AG04450 (cell line): ENCODE results near the gene SAMD11. TPM values are rescaled to one million over a fixed set of nuclear protein-coding genes. Genes with fewer than 3 reads are reported as not detected.
"Not testable (repeated sequence)": the region's sequence is repeated elsewhere in the genome, so short reads cannot be mapped to it uniquely, and the experiment has no call there.

Experiments used
- CTCF ChIA-PET: fragments of 300-600, 350-600 bp; formaldehyde crosslinking; extraction: SDS; loops from one replicate; lab custom pipeline; 2022; ENCODE audit warnings: antibody characterized with exemption, inconsistent platforms; lab: Charles Lee
- POLR2A ChIA-PET: fragments of 350-600 bp; formaldehyde crosslinking; extraction: SDS; loops from one replicate; lab custom pipeline; 2021; ENCODE audit warnings: antibody characterized with exemption, inconsistent platforms; lab: Yijun Ruan, JAX
- DNase-seq: peaks from one replicate; pipeline ENCODE4 v3.0.0-alpha.2; 2011; ENCODE audit warnings: low read depth, low spot score
- H3K27ac ChIP-seq: one replicate; pipeline ENCODE4 v1.5.1; 2012; ENCODE audit warnings: low read depth, low read length, control low read depth
- H3K27me3 ChIP-seq: one replicate; pipeline ENCODE4 v1.6.0; 2012; ENCODE audit warnings: low read length; ENCODE audit not compliant: control insufficient read depth, insufficient read depth
- H3K4me3 ChIP-seq: 2 replicates; pipeline ENCODE4 v1.5.1; 2011; ENCODE audit warnings: mild to moderate bottlenecking, low read depth, low read length, control low read depth
- H3K9me3 ChIP-seq: 2 replicates; pipeline ENCODE4 v1.5.1; 2012; ENCODE audit warnings: low read length; ENCODE audit not compliant: control insufficient read depth, insufficient read depth
- polyA minus RNA-seq: library from RNA; depleted of rRNA, polyadenylated mRNA; stranded (reverse); fragments of >200 nt; gene quantifications from 2 replicates; pipeline ENCODE4 v1.2.3, GENCODE V29; 2011; rRNA and poly(A)+ RNA removed
- polyA plus RNA-seq: library from polyadenylated mRNA; depleted of rRNA; stranded (reverse); fragments of >200 nt; gene quantifications from 2 replicates; pipeline ENCODE4 v1.2.3, GENCODE V29; 2011; rRNA removed
- TF ChIP-seq, protein P1 (sequence below): IDR thresholded peaks from 2 replicates; pipeline ENCODE4 v1.5.1; 2011; ENCODE audit warnings: low read depth, low read length, control low read depth, inconsistent platforms

SAMD11 gene, protein sequence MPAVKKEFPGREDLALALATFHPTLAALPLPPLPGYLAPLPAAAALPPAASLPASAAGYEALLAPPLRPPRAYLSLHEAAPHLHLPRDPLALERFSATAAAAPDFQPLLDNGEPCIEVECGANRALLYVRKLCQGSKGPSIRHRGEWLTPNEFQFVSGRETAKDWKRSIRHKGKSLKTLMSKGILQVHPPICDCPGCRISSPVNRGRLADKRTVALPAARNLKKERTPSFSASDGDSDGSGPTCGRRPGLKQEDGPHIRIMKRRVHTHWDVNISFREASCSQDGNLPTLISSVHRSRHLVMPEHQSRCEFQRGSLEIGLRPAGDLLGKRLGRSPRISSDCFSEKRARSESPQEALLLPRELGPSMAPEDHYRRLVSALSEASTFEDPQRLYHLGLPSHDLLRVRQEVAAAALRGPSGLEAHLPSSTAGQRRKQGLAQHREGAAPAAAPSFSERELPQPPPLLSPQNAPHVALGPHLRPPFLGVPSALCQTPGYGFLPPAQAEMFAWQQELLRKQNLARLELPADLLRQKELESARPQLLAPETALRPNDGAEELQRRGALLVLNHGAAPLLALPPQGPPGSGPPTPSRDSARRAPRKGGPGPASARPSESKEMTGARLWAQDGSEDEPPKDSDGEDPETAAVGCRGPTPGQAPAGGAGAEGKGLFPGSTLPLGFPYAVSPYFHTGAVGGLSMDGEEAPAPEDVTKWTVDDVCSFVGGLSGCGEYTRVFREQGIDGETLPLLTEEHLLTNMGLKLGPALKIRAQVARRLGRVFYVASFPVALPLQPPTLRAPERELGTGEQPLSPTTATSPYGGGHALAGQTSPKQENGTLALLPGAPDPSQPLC
- polyA plus RNA-seq (1.6 and 2.1 TPM in 2 replicates), polyA minus RNA-seq (1.3 and 1.5 TPM in 2 replicates)

DNA sequence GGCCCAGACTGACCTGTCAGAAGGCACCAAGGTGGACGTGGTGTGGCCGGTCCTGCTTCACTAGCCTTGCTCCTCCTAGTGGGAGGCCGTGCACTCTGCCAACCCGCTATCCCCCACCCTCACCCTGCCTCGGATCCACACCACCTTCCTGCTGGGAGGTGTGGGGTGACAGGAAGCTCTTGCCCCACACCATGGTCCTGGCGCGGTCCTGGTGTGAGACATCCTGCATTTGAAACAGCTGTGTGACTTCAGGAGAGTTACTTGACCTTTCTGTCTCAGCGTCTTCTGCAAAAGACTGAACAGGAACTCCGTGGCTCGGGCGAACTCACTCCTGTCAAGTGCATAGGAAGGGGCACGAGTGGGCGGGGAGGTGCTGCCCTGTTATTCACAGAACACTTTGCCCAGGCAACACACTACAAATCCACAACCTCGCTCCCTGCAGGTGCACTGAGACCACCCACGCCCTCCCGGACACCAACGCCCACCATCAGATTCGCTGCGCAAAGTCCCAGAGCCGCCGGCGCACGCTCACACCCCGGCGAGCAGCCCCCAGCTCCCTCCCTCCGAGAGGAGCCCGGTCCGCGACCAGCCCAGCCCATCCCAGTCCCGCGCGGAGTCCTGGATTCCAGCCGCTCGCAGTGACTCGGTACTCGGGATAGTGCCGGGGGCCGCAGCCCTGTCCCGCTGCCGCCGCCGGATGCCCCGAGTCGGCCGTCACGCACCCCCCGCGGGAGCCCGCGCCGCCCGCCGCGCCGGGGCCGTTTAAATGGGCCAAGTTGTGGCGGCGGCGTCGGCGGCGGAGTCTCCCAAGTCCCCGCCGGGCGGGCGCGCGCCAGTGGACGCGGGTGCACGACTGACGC, at the start of gene SAMD11:
SAMD11 (plus strand) TSS at position 793 of the 860 bp plus-strand sequence. CDS start 509 bp downstream, outside the sequence.
- Histone ChIP-seq H3K9me3 (no peaks in the 10 kb centered on the region; the same call in 1 of the 2 replicates), H3K27me3 (peaks cover 7% of the 10 kb centered on the region), H3K4me3 (peak within 1 kb of the TSS; percentile 50), H3K27ac (no peak within 1 kb of the TSS)
- TF ChIP-seq, protein P1, sequence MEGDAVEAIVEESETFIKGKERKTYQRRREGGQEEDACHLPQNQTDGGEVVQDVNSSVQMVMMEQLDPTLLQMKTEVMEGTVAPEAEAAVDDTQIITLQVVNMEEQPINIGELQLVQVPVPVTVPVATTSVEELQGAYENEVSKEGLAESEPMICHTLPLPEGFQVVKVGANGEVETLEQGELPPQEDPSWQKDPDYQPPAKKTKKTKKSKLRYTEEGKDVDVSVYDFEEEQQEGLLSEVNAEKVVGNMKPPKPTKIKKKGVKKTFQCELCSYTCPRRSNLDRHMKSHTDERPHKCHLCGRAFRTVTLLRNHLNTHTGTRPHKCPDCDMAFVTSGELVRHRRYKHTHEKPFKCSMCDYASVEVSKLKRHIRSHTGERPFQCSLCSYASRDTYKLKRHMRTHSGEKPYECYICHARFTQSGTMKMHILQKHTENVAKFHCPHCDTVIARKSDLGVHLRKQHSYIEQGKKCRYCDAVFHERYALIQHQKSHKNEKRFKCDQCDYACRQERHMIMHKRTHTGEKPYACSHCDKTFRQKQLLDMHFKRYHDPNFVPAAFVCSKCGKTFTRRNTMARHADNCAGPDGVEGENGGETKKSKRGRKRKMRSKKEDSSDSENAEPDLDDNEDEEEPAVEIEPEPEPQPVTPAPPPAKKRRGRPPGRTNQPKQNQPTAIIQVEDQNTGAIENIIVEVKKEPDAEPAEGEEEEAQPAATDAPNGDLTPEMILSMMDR, result no peak
- ChIA-PET CTCF (interaction anchor here (0.7 kb wide), 1 partner anchor 13 kb away, joined by 3 read pairs; no protein-coding TSS in a partner anchor), POLR2A (interaction anchor here (1.1 kb wide), 1 partner anchor 19 kb away, joined by 8 read pairs; no protein-coding TSS in a partner anchor)
- DNase-seq, result peak; percentile 32

DNA sequence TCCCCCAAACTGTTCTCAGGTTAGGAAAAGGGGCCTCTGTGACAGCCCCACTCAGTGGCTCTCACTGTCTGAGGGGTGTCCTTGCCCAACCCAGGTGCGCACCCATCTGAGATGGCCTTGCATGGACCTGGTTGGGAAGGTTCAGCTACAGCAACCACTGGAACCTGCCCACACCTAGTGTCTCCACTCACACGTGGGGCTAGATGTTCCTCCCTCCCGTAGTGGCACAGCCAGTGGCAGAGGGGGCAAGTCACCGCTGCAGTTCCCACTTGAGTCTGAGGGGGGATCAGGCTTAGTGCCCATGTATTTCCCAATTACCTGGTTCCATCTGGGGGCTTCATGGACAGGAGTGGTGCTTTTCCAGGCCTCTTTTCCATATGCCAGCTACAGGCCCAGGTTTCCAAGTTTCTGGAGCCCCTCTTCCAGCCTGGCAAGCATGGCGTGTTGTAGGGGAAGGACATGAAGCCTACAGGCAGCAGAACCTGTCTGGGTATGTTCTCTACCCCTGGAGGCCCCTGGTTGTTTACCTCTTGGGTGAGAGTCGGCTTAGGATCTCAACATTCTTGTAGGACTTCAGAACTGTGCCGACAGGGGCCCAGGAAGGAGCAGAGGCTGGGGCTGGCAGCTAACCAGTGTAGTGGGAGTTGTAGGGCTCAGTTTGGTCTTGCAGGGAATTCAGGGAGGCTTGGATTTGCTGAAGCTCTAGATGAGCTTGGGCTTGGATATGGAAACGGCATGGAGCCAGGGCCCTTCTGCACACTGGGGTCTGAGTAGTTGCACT, 47.1 kb upstream of the SAMD11 start:
- H3K27ac ChIP-seq, H3K4me3 ChIP-seq, POLR2A ChIA-PET, DNase-seq, H3K9me3 ChIP-seq, CTCF ChIA-PET: not testable (repeated sequence)
- peaks cover 20% of the 10 kb centered on the region for H3K27me3 ChIP-seq

DNA sequence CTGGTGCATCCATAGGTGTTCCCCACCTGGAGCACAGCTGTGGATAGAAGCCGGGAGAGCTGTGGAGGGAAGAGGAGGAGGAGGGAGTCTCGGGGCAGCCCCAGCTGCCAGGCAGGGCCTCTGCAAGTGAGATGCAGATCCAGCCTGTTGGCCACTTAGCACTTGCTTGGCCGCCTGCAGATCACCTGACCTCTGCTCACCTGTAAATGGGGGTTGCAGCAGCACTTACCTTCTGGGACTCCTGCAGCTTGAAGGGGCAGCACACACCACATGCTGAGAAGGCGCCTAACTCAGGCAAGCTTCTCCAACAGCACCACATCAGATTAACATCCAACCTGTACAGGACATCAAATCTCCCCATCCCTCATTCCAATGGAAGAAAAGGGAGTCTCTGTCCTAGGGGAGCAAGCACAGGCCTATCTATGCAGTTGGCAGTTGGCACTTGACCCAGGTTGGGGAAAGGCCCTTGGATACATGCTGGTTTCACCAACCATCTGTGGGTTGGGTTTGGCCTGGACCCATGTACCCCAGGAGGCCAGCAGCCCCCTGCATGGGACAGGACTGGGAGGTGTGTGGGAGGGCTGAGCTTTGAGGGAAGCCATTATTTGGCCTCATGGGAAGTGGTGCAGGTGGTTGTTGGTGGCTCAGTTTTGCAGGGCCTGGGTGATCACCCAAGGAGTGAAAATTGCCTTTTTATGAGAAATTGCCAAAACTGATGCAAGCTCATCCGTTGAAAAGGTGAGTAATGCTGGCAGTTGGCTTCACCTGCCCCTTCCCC, 46.3 kb upstream of the SAMD11 start:
- POLR2A ChIA-PET, H3K4me3 ChIP-seq, H3K9me3 ChIP-seq, CTCF ChIA-PET, DNase-seq, H3K27ac ChIP-seq: not testable (repeated sequence)
- peaks cover 24% of the 10 kb centered on the region for H3K27me3 ChIP-seq

DNA sequence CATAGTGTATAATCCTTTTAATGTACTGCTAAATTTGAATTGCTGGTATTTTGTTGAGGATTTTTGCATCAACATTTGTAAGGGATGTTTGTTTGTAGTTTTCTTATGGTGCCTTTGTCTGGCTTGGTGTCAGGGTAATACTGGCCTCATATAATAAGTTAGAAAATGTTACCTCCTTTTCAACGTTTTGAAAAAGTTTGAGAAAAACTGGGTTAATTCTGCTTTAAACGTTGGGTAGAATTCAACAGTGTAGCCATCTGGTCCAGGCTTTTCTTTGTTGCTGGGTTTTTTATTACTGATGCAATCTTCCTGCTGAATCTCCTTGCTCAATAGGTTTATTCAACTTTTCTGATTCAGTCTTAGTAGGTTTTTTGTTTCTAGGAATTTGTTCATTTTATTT, 43.2 kb upstream of the SAMD11 start:
- DNase-seq, H3K27ac ChIP-seq, H3K9me3 ChIP-seq, H3K4me3 ChIP-seq, POLR2A ChIA-PET: not testable (repeated sequence)
- H3K27me3 ChIP-seq, result peaks cover 23% of the 10 kb centered on the region
- CTCF ChIA-PET, result interaction anchor here (1.0 kb wide), 1 partner anchor 11 kb away, joined by 4 read pairs; no protein-coding TSS in a partner anchor

DNA sequence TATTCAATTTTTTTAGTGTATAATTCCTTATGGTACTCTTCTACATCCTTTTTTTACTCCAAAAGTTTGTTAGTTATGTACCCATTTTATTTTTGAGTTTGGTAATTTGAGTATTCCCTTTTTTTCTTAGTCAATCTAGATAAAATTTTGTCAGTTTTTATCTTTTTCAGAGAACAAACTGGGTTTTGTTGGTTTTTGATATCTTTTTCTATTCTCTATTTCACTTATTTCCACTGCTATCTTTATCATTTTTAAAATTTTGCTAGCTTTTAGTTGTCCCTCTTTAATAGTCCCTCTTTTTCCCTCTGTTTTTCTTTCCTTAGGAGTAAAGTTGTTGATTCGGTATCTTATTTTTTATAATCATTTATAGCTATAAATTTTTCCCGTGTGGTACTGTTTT, 42.8 kb upstream of the SAMD11 start:
- POLR2A ChIA-PET, DNase-seq, H3K4me3 ChIP-seq, H3K27ac ChIP-seq, H3K9me3 ChIP-seq: not testable (repeated sequence)
- peaks cover 25% of the 10 kb centered on the region for H3K27me3 ChIP-seq
- CTCF ChIA-PET, result interaction anchor here (0.7 to 1.0 kb wide), 2 partner anchors 11 kb away, joined by 3 to 4 read pairs; no protein-coding TSS in a partner anchor
